ENCODE data around the gene DCST2. TPM values are rescaled to one million over a fixed set of nuclear protein-coding genes. Genes with fewer than 3 reads are reported as not detected.

DCST2 gene
- total RNA-seq, 4 donors from 2014 or later: 3.8 to 11.5 (median 6.3) TPM

- TF ChIP-seq, protein P1, sequence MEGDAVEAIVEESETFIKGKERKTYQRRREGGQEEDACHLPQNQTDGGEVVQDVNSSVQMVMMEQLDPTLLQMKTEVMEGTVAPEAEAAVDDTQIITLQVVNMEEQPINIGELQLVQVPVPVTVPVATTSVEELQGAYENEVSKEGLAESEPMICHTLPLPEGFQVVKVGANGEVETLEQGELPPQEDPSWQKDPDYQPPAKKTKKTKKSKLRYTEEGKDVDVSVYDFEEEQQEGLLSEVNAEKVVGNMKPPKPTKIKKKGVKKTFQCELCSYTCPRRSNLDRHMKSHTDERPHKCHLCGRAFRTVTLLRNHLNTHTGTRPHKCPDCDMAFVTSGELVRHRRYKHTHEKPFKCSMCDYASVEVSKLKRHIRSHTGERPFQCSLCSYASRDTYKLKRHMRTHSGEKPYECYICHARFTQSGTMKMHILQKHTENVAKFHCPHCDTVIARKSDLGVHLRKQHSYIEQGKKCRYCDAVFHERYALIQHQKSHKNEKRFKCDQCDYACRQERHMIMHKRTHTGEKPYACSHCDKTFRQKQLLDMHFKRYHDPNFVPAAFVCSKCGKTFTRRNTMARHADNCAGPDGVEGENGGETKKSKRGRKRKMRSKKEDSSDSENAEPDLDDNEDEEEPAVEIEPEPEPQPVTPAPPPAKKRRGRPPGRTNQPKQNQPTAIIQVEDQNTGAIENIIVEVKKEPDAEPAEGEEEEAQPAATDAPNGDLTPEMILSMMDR (IDR thresholded peaks at IDR 0.05): no peak
- no peak for TF ChIP-seq POLR2A (IDR thresholded peaks at IDR 0.05)
- intact Hi-C loops (cut with DNase I; ENCODE audit: low total_unique reads): no loop called here
- peak in 1 of 2 donors; percentile 89 for DNase-seq (ENCODE audit: low spot score in 2 of 2)
- WGBS, 2 donors: 29 to 50% methylated on average over 6 of the region's 6 CpGs
- H3K4me3 ChIP-seq (ENCODE audit: low read depth, poor library complexity, severe bottlenecking): no peak overlapping the region
Observed at GRCh38 chr1:155007251-155007828, 26.2 kb downstream of the DCST2 start.

GRCh38 chr1:155006601-155007101 lies 26.9 kb downstream of the DCST2 start:
- intact Hi-C loops (cut with DNase I; ENCODE audit: low total_unique reads): no loop called here
- H3K4me3 ChIP-seq (ENCODE audit: low read depth, poor library complexity, severe bottlenecking): no peak overlapping the region
- TF ChIP-seq, protein P1 (IDR thresholded peaks at IDR 0.05): no peak
- TF ChIP-seq POLR2A (IDR thresholded peaks at IDR 0.05): no peak
- 35 to 38% methylated on average over 2 of the region's 2 CpGs for WGBS, 2 donors
- DNase-seq (ENCODE audit: low spot score in 2 of 2): peak in 1 of 2 donors; percentile 85

DNA sequence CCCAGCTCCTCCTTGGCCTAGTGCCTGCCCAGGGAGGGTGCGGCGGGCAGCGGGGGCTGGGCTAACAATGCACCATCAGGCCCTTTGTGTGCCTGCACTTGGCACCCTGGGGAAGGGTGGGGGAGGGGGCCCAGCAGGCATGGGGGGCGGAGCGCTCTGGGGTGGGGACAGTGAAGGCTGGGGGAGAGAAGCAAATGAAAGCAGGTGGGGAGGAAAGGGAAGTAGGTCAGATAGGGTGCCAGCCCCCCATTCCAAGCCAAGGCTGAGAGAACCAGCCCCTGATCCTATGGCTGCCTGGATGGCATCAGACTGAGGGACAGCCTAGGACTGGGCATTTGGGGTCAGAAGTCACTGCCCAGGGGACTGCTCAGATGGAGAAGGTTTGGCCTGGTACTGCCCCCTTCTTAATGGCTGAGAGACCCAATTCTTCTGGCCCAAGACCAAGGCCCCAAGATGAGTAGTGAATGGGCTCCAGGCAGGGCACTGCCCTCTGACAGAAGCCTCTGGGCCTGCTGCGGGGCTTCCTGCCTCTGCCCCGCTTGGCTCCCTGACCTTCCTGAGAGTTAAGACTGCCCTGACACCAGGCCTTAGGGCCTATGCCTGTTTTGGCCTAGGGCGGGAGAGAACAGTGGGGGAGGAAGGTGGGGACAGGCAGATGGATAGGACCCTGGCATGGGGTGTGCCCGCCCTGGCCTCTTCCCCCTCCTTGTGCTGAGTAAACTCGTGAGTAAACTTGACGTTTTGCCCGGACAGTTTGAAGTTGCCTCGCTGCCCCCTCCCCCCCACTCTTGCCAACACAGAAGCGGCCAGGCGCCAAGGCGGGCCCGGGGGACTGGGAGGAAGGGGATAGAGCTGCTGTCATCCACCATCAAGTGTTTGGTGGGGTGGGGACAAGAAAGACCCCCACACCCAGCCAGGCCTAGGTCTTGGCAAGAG lies 28.2 kb downstream of the DCST2 start:
- peak; percentile 73 to 94 for DNase-seq (ENCODE audit: low spot score in 2 of 2)
- 15 to 19% methylated on average over 15 to 17 of the region's 17 CpGs for WGBS, 2 donors
- intact Hi-C loops (cut with DNase I; ENCODE audit: low total_unique reads): no loop called here

DNA sequence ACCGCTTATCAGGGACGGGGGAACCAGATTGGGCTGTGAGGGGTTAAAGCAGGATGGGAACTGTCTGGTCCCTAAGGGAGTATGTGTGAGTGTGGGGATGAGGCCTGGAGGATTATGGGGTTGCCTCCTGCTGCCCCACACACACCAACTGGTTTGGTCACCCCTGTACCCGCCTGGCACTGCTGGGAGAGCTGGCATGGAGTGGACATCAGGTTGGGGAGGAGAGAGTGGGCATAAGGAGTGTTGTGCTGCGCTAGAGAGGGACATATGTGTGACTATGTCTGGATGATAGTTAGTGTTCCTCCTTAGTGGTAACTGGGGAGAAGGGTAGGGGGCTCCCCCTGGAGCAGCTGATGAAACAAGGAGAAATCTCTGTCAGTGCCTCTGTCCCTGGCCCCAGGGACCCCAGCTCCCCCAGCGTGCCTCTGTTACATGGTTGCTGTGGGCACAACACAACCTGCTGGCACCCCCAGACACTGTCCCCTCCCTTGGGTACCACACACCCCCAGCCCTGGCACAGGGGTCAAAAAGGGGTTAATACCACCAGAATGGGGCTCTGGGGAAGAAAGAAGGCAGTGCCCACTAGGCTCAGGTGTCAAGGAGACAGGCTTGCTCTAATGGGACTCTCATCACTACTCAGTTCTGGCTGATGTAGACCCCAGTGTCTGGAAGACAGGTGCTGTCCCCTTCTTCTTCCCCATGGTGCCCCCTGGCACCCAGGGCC lies 29.1 kb downstream of the DCST2 start:
- intact Hi-C loops (cut with DNase I; ENCODE audit: low total_unique reads): no loop called here
- no peak for TF ChIP-seq POLR2A (IDR thresholded peaks at IDR 0.05)
- TF ChIP-seq, protein P1 (IDR thresholded peaks at IDR 0.05): no peak
- 16 to 19% methylated on average over 5 of the region's 5 CpGs for WGBS, 2 donors

More for the DNA sequence above, 28.2 kb downstream of the DCST2 start:
- no peak overlapping the region for H3K4me3 ChIP-seq (ENCODE audit: low read depth, poor library complexity, severe bottlenecking)
- TF ChIP-seq, protein P1 (IDR thresholded peaks at IDR 0.05): no peak
- no peak for TF ChIP-seq POLR2A (IDR thresholded peaks at IDR 0.05)

DNA sequence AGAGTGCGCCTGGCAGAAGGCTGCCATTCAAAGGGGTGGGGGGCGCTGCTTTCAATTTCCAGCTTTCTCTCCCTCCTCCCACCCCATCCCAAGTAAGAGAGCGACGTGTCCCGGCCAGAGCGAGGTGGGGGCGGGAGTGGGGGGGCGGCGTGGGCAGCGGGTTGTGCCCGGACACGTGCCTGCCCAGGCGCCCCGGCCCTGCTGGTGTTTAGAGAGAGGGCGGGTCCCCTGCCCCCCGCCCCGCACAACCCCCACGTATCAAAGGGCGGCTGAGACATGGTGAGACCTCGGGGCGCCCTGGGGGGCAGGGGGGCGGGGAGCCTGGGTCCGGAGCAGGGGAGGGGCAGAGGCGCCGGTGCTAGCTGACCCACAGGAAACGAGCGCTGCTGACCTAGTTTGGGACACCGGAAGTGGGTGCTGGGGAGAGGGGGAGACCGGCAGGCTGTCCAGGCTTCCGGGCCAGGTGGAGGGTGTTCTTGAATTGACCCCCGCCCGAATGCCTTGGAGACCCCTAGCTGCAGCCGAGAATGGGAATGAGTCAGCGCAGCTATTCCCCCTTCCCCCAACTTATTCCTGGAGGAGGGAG lies 29.7 kb downstream of the DCST2 start:
- TF ChIP-seq POLR2A (IDR thresholded peaks at IDR 0.05): no peak
- TF ChIP-seq, protein P1 (IDR thresholded peaks at IDR 0.05): no peak
- DNase-seq (ENCODE audit: low spot score in 2 of 2): peak in 1 of 2 donors; percentile 95
- H3K4me3 ChIP-seq (ENCODE audit: low read depth, poor library complexity, severe bottlenecking): peak overlapping the region; percentile 66
- intact Hi-C loops (cut with DNase I; ENCODE audit: low total_unique reads): no loop called here
- 1% methylated on average over 15 of the region's 34 CpGs for WGBS, 2 donors

More for the DNA sequence above, 29.1 kb downstream of the DCST2 start:
- DNase-seq (ENCODE audit: low spot score in 2 of 2): peak in 1 of 2 donors; percentile 86
- peak overlapping the region; percentile 66 for H3K4me3 ChIP-seq (ENCODE audit: low read depth, poor library complexity, severe bottlenecking)

Data from lower leg skin (tissue), 4 donors.